Vagina (tissue), 2 donors: ENCODE results near the gene SNRPD1. TPM values are rescaled to one million over a fixed set of nuclear protein-coding genes. Genes with fewer than 3 reads are reported as not detected.
"Not testable (repeated sequence)": the region's sequence is repeated elsewhere in the genome, so short reads cannot be mapped to it uniquely, and the experiment has no call there.

Experiments
- DNase-seq, 2 donors: peaks; one replicate each; pipeline ENCODE4 v3.0.0-alpha.2; 2017; ENCODE audit errors: extremely low spot score in 2 of 2
- H3K27ac ChIP-seq: fragments of 200-600 bp; sonication (generic); one replicate; pipeline ENCODE4 v1.5.1; 2019
- H3K27me3 ChIP-seq: fragments of 200-600 bp; sonication (generic); one replicate; pipeline ENCODE4 v1.5.1; 2019
- H3K36me3 ChIP-seq, 2 donors: fragments of 200-600 bp; sonication (generic); one replicate each; pipeline ENCODE4 v1.5.1; 2017 to 2019
- H3K4me1 ChIP-seq: fragments of 200-600 bp; sonication (generic); one replicate; pipeline ENCODE4 v1.5.1; 2019
- H3K4me3 ChIP-seq, 2 donors: fragments of 200-600 bp; sonication (generic); 1 replicate in 1 of 2; 2 replicates in 1 of 2; pipeline ENCODE4 v1.5.1; 2016 to 2019
- H3K9me3 ChIP-seq: fragments of 200-600 bp; sonication (generic); one replicate; pipeline ENCODE4 v1.5.1; 2019
- POLR2A ChIP-seq, 2 donors: fragments of 450-650 bp; IDR thresholded peaks; one replicate each; pipeline ENCODE4 v1.6.1; 2017; ENCODE audit warnings: antibody characterized with exemption in 2 of 2, mild to moderate bottlenecking in 2 of 2, moderate library complexity in 2 of 2
- POLR2AphosphoS5 ChIP-seq, 2 donors: sonication (generic); formaldehyde crosslinking; IDR thresholded peaks; one replicate each; pipeline ENCODE4 v1.9.0; 2017; ENCODE audit warnings: antibody characterized with exemption in 2 of 2, mild to moderate bottlenecking in 2 of 2, low read depth in 1 of 2; ENCODE audit not compliant: insufficient read depth in 1 of 2
- intact Hi-C: fragments of 100-400 bp; cut with DNase I; formaldehyde crosslinking; loops from one replicate; pipeline ENCODE4 v1.15.1; 2023
- total RNA-seq: library from RNA; depleted of rRNA; stranded (reverse); fragments of >200 nt; gene quantifications from one replicate; pipeline ENCODE4 v1.2.3, GENCODE V29; 2016
- TF ChIP-seq, protein P1 (sequence below), 3 experiments: fragments of 450-650 bp in 2 of 3; fragments of 200-600 bp in 1 of 3; sonication (generic) in 1 of 3; IDR thresholded peaks; one replicate each; pipeline ENCODE4 v1.5.1; 2017 to 2019; ENCODE audit warnings: antibody characterized with exemption in 3 of 3, mild to moderate bottlenecking in 2 of 3, moderate library complexity in 2 of 3

Gene SNRPD1
- total RNA-seq = 4.4 TPM

DNA sequence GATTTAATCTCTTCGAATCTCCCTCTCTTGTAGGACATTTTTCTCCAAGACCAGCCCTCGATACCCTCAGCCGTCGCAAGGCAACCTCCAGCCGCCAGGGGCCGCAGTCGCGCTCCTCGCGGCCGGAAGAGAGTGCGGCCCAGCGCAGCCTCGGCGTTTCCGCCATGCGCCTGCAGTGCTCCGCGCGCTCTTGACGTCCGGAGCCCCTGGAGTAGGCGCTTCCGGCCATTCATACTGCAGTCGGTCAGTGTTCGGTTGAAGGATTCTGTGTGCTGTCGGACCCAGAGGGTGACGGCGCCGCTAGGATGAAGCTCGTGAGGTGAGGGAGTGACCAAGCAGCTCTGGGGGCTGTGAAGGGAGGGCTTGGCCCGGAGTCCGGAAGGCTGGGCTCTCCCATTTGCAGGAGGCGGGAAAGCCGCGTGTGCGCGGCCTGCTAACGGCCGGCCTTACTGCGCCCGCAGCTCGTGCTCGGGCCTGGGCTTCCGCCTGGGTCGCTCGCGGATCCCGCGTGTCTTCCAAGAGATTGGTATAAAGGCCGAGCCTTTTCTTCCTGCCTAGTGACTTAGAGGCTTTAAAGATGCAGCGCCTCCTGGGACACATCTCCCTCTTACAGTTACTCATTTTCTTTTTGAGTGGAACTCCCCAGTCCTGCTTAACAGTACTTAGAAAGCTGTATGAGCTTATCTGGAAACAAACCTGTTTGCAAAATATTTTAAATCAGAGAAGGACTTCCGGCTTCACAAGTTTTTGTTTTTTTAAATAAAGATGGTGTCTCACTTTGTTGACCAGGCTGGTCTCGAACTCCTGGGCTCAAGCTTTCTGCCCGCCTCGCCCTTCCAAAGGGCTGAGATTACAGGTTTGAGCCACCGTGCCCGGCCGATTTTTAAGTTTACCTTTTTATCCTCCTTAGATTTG, at the start of gene SNRPD1:
Gene SNRPD1 (plus strand): TSS at position 190 of the 915 bp plus-strand sequence. CDS start 116 bp downstream, at position 306.
- intact Hi-C loops = no loop called here
- no peaks in the 10 kb centered on the region for H3K27me3 ChIP-seq
- peak within 1 kb of the TSS; percentile 81 for H3K27ac ChIP-seq
- H3K4me3 ChIP-seq = peak within 1 kb of the TSS; percentile 72 to 78
- TF ChIP-seq POLR2A (IDR thresholded peaks at IDR 0.05) (no peak), POLR2AphosphoS5 (IDR thresholded peaks at IDR 0.05; ENCODE audit: insufficient read depth in 1 of 2, low read depth in 1 of 2) (peak; percentile 86 to 91)
- TF ChIP-seq, protein P1, sequence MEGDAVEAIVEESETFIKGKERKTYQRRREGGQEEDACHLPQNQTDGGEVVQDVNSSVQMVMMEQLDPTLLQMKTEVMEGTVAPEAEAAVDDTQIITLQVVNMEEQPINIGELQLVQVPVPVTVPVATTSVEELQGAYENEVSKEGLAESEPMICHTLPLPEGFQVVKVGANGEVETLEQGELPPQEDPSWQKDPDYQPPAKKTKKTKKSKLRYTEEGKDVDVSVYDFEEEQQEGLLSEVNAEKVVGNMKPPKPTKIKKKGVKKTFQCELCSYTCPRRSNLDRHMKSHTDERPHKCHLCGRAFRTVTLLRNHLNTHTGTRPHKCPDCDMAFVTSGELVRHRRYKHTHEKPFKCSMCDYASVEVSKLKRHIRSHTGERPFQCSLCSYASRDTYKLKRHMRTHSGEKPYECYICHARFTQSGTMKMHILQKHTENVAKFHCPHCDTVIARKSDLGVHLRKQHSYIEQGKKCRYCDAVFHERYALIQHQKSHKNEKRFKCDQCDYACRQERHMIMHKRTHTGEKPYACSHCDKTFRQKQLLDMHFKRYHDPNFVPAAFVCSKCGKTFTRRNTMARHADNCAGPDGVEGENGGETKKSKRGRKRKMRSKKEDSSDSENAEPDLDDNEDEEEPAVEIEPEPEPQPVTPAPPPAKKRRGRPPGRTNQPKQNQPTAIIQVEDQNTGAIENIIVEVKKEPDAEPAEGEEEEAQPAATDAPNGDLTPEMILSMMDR (IDR thresholded peaks at IDR 0.05) = peak; percentile 87 to 91 (median 88)
- H3K36me3 ChIP-seq = peaks cover 0 to 7% of the 10 kb centered on the region in 2 donors
- no peaks in the 10 kb centered on the region for H3K9me3 ChIP-seq
- peak in 1 of 2 donors; percentile 87 for DNase-seq
- peaks cover 21% of the 10 kb centered on the region for H3K4me1 ChIP-seq

GRCh38 chr18:21571772-21572171, 40.3 kb upstream of the SNRPD1 start:
- intact Hi-C loops = no loop called here
- TF ChIP-seq POLR2AphosphoS5 (IDR thresholded peaks at IDR 0.05; ENCODE audit: insufficient read depth in 1 of 2, low read depth in 1 of 2) = no peak
- TF ChIP-seq, protein P1 (IDR thresholded peaks at IDR 0.05) = no peak
- TF ChIP-seq POLR2A (IDR thresholded peaks at IDR 0.05) = no peak
- peaks cover 3 to 43% of the 10 kb centered on the region in 2 donors for H3K36me3 ChIP-seq

DNA sequence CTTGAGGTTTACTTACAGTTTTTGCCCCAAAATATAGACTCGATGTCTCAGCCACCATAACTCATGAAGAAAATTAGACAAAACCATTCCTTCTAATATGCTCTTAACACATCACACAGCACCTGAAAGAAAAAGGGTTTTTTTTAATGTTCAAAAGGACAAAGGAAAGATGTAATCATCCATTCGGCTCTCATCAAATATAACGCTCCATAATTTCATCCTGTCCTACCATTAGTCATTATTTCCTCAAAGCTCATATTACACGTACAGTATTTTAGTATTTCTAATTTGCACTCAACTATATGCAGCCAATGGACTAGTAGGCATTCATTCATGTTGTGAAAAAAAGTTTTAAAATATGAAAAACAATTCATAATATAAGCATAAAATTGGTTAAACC, 36.5 kb upstream of the SNRPD1 start:
- intact Hi-C loops = no loop called here
- no peak overlapping the region for H3K27ac ChIP-seq
- H3K4me1 ChIP-seq = no peaks in the 10 kb centered on the region
- peaks cover 3 to 40% of the 10 kb centered on the region in 2 donors for H3K36me3 ChIP-seq
- no peak overlapping the region for H3K4me3 ChIP-seq
- no peak for DNase-seq
- no peak for TF ChIP-seq POLR2AphosphoS5 (IDR thresholded peaks at IDR 0.05; ENCODE audit: insufficient read depth in 1 of 2, low read depth in 1 of 2)
- TF ChIP-seq, protein P1 (IDR thresholded peaks at IDR 0.05) = no peak
- TF ChIP-seq POLR2A (IDR thresholded peaks at IDR 0.05) = no peak
- H3K9me3 ChIP-seq = no peaks in the 10 kb centered on the region
- no peaks in the 10 kb centered on the region for H3K27me3 ChIP-seq

More at GRCh38 chr18:21571772-21572171, 40.3 kb upstream of the SNRPD1 start:
- Histone ChIP-seq H3K9me3 (no peaks in the 10 kb centered on the region), H3K4me1 (no peaks in the 10 kb centered on the region), H3K27me3 (no peaks in the 10 kb centered on the region), H3K27ac (no peak overlapping the region), H3K4me3 (no peak overlapping the region)
- no peak for DNase-seq

DNA sequence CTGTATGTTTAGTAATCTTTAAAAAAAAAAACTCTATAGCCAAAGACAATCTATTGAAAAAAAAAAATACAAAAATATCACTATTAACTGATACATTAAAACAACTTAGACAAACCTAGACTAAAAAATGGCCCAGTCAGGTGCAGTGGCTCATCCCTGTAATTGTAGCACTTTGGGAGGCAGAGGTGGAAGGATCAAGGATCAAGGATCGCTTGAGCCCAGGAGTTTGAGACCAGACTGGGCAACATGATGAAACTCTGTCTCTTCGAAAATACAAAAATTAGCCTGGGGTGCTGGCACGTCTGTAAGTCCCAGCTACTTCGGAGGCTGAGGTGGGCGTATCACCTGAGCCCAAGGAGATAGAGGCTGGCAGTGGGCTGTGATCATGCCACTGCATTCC, 27.7 kb upstream of the SNRPD1 start:
- TF ChIP-seq POLR2A (IDR thresholded peaks at IDR 0.05) (no peak), POLR2AphosphoS5 (IDR thresholded peaks at IDR 0.05; ENCODE audit: insufficient read depth in 1 of 2, low read depth in 1 of 2) (no peak)
- TF ChIP-seq, protein P1 (IDR thresholded peaks at IDR 0.05) = no peak
- Histone ChIP-seq H3K27me3 (no peaks in the 10 kb centered on the region), H3K4me3 (no peak overlapping the region), H3K27ac (no peak overlapping the region), H3K9me3 (no peaks in the 10 kb centered on the region), H3K4me1 (no peaks in the 10 kb centered on the region), H3K36me3 (no peaks in the 10 kb centered on the region)
- DNase-seq = no peak
- intact Hi-C loops = no loop called here

GRCh38 chr18:21592361-21592760, 19.8 kb upstream of the SNRPD1 start:
- H3K4me1 ChIP-seq, H3K36me3 ChIP-seq, H3K4me3 ChIP-seq, H3K9me3 ChIP-seq, DNase-seq, H3K27me3 ChIP-seq, intact Hi-C loops, H3K27ac ChIP-seq: not testable (repeated sequence)
